ENCODE results near the gene RMDN3.

Gene RMDN3

DNA sequence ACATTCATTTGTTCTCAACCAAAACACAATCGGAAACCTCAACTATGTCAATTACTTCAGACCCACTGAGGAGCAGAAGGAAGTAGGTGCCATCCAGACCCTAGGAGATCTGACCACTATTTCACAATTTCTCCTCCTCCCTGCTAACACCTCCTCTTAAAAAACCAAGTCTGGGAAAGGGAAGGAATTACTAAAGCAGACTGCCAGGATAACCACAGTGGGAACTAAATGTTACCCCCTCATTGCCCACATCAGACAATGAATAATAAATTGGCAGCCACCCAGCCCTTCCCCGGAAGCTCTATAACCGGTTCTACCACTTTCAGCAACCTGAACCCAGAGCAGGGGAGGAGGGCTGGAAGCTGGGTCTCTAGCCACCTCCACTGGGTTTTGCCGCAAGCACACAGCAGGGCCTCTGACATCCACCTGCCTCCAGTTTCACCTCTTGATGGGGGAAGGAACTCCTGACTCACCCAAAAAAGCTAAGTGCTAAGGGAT lies 32.3 kb upstream of the RMDN3 start:
- H2AFZ ChIP-seq (ENCODE audit: low read depth, low read length), result no peak overlapping the region
- peaks cover 3% of the 10 kb centered on the region for H3K36me3 ChIP-seq (ENCODE audit: insufficient read depth, low read length)
- no peaks in the 10 kb centered on the region for H3K4me1 ChIP-seq (ENCODE audit: insufficient read depth, low read length)
- no peaks in the 10 kb centered on the region for H3K27me3 ChIP-seq (ENCODE audit: insufficient read depth, low read length)
- H3K9me3 ChIP-seq (ENCODE audit: low read length), result no peaks in the 10 kb centered on the region
- no peak overlapping the region for H3K4me3 ChIP-seq (ENCODE audit: low read length)

DNA sequence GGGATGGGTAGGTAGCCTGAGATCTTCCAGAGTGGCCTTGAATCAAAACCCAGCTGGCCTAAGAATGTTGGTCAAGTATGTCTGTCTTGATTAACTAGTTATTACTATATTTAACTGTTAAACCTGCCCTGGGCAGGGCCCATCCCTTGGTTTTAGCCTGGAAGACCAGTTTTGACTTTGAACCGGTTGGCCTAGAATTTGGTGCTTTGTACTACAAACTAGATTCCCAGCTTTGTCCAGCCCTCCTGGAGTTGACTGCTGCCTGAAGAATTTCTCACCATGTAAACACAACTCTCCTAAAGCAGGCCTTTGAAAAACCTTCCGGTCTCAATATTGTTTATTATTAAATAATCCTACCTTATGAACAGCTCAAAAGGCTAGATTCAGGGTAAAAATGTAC lies 30.8 kb upstream of the RMDN3 start:
- Histone ChIP-seq H3K36me3 (ENCODE audit: insufficient read depth, low read length) (peaks cover 3% of the 10 kb centered on the region), H3K9me3 (ENCODE audit: low read length) (no peaks in the 10 kb centered on the region), H3K4me1 (ENCODE audit: insufficient read depth, low read length) (no peaks in the 10 kb centered on the region), H3K27me3 (ENCODE audit: insufficient read depth, low read length) (no peaks in the 10 kb centered on the region), H3K4me3 (ENCODE audit: low read length) (no peak overlapping the region), H2AFZ (ENCODE audit: low read depth, low read length) (no peak overlapping the region)

DNA sequence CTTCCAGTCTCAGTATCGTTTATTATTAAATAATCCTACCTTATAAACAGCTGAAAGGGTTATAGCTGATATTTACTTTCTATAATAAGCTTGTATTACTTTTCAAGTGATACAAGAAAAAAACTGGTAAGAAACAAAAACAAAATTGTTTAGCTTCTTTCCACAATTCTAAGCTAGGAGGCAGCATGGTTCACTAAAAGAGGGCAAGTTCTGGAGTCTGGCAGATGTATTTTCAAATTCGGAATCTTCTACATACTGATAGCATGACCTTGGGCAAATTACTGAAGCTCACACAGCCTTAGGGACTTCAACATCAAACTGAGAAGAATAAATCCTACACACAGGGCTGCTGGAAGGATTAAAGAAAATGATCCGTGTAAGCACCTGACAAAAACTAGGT lies 30.1 kb upstream of the RMDN3 start:
- H3K4me1 ChIP-seq (ENCODE audit: insufficient read depth, low read length), result no peaks in the 10 kb centered on the region
- H2AFZ ChIP-seq (ENCODE audit: low read depth, low read length), result no peak overlapping the region
- no peaks in the 10 kb centered on the region for H3K36me3 ChIP-seq (ENCODE audit: insufficient read depth, low read length)
- H3K9me3 ChIP-seq (ENCODE audit: low read length), result no peaks in the 10 kb centered on the region
- H3K4me3 ChIP-seq (ENCODE audit: low read length), result no peak overlapping the region
- H3K27me3 ChIP-seq (ENCODE audit: insufficient read depth, low read length), result no peaks in the 10 kb centered on the region

DNA sequence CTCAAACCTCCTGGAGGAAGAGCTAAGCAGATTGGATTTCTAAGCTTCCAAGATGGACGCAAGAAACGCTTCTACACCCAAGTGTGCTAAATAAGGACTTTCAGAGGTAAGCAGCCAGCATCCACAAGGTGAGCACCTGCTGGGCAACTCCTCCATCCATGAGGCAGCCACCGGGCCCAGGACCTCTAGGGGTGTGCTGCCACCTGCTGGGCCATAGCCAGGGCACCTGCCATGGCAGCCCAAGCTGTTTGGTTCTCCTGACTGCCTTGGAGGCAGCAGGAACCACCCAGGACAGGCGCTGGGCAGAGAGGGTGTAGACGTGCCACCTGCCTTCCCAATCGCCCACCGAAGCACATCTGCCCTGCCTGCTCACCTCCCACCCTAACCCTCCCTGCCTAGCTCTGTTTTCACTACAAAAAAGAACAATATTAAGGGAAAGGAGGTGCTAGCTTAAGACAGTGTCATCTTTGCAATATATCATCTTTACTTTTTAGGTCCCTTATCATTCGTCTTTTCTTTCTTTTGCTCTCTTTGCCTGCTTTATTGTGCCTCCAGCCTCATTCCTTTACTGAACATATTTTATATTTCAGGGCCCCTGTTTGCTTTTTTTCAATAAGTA lies 27.7 kb upstream of the RMDN3 start:
- no peak overlapping the region for H3K4me3 ChIP-seq (ENCODE audit: low read length)
- no peaks in the 10 kb centered on the region for H3K27me3 ChIP-seq (ENCODE audit: insufficient read depth, low read length)
- H2AFZ ChIP-seq (ENCODE audit: low read depth, low read length), result no peak overlapping the region

DNA sequence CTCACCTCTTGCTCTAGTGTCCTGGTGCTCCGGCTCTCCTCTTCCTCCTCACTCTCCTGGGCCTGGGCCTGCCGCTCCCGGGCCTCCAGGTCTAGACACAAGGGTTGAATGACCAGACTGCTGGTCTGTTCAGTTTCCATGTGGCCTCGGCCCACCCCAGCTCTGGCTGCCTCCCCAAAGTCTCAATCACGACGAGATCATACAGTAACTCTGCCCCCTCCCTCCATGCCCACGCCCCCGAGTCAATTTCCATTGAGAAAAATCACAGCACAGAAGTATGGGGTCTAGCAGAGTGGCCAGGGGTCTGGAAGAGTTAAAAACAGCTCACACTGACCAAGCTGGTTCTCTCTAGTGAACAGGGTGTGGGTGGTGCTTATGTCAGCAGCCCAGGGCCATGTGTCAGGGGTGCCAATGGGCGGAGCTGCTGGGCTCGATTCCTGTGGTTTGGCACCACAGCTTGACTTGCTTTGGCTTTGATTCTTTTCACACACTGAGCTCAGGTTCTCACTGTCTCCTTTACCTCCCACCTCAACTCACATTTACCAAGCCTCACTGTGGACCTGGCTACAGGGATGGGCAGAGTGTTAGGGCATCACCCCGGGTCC lies 21.6 kb upstream of the RMDN3 start:
- Histone ChIP-seq H3K4me3 (ENCODE audit: low read length) (no peak overlapping the region), H2AFZ (ENCODE audit: low read depth, low read length) (no peak overlapping the region), H3K4me1 (ENCODE audit: insufficient read depth, low read length) (no peaks in the 10 kb centered on the region), H3K9me3 (ENCODE audit: low read length) (no peaks in the 10 kb centered on the region), H3K36me3 (ENCODE audit: insufficient read depth, low read length) (peaks cover 40% of the 10 kb centered on the region), H3K27me3 (ENCODE audit: insufficient read depth, low read length) (no peaks in the 10 kb centered on the region)

More for the DNA sequence above, 27.7 kb upstream of the RMDN3 start:
- Histone ChIP-seq H3K4me1 (ENCODE audit: insufficient read depth, low read length) (no peaks in the 10 kb centered on the region), H3K9me3 (ENCODE audit: low read length) (no peaks in the 10 kb centered on the region), H3K36me3 (ENCODE audit: insufficient read depth, low read length) (peaks cover 11% of the 10 kb centered on the region)

DNA sequence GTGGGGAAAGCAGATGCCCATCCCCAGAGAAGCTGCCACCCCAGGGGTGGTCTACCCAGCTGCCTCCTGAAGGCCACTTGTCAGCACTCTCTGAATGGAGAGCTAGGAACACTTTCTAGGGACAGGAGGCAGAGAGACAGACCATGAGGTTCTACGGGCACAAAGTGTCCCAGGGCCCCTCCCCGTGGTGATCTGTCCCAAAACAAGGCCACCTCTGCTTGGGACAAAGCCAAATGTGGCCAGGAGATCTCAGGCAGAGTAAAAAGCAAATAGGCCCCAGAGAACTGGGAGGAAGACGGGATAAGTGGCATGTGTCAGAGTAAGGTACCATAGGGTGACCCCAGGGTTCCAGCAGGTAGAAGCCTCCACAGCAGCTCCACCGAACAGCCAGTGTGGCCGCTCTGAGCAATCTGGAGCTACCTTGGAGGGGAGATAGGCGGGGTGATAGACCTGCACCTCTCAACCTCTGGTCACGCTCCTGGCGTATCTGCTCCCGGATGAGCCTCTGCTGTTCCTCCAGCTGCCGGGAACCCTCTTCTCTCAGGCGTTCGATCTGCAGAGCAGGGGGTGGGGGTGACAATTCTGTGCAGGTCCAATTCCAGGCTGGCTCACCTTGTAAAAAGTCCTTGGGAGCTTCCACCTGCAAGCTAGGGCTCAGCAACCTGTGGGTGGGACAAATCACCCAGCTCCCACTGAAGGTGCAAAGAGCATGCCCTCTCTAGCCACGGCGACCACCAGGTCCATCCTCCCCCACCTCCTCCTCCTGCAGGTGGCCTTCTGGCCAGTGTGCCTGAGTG lies 20.9 kb upstream of the RMDN3 start:
- Histone ChIP-seq H3K4me1 (ENCODE audit: insufficient read depth, low read length) (no peaks in the 10 kb centered on the region), H3K4me3 (ENCODE audit: low read length) (no peak overlapping the region), H3K36me3 (ENCODE audit: insufficient read depth, low read length) (peaks cover 40% of the 10 kb centered on the region), H3K27me3 (ENCODE audit: insufficient read depth, low read length) (no peaks in the 10 kb centered on the region), H3K9me3 (ENCODE audit: low read length) (no peaks in the 10 kb centered on the region), H2AFZ (ENCODE audit: low read depth, low read length) (no peak overlapping the region)

DNA sequence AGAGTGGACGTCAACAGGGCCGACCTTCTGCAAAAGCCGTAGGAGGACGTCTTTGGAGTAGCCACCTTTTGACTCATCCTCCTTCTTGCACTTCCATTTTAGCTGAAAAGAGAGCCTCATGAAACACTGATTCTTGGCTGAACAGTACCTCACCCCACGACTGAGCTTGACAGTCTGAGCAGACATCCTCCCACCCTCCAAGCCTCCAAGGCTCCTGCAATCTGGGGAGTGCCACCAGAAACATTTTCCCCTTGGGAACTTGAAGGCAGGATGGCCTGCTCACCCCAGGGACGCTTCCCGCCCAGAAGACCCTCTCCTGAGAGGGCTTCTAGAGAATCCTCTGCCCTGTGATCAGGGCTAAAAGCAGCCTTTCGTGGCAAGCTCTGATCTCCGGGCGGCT lies 20.0 kb upstream of the RMDN3 start:
- Histone ChIP-seq H3K36me3 (ENCODE audit: insufficient read depth, low read length) (peaks cover 39% of the 10 kb centered on the region), H3K27me3 (ENCODE audit: insufficient read depth, low read length) (no peaks in the 10 kb centered on the region), H3K4me3 (ENCODE audit: low read length) (no peak overlapping the region), H3K9me3 (ENCODE audit: low read length) (no peaks in the 10 kb centered on the region), H2AFZ (ENCODE audit: low read depth, low read length) (no peak overlapping the region), H3K4me1 (ENCODE audit: insufficient read depth, low read length) (no peaks in the 10 kb centered on the region)

DNA sequence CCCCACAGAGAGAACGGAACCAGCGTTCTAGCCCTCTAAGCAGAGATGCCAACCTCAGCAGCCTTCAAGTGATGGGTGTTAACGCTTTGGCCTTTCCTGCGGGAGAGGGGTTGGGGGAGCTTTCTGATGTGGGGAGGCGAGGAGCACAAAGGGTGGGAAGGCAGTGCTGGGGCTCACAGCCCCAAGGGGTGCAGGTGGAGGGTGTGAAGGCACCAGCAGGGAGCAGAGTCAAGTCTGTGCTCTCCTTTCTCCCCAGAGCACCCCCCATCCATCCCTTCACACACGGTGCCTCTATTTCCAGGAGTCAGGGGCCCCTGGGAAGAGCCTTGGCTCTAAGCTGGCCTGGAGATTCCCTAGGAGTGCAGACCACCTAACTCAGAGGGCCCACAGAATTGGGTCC lies 18.8 kb upstream of the RMDN3 start:
- H3K4me3 ChIP-seq (ENCODE audit: low read length), result no peak overlapping the region
- no peaks in the 10 kb centered on the region for H3K9me3 ChIP-seq (ENCODE audit: low read length)
- no peaks in the 10 kb centered on the region for H3K27me3 ChIP-seq (ENCODE audit: insufficient read depth, low read length)
- no peak overlapping the region for H2AFZ ChIP-seq (ENCODE audit: low read depth, low read length)
- no peaks in the 10 kb centered on the region for H3K4me1 ChIP-seq (ENCODE audit: insufficient read depth, low read length)
- H3K36me3 ChIP-seq (ENCODE audit: insufficient read depth, low read length), result peaks cover 31% of the 10 kb centered on the region

DNA sequence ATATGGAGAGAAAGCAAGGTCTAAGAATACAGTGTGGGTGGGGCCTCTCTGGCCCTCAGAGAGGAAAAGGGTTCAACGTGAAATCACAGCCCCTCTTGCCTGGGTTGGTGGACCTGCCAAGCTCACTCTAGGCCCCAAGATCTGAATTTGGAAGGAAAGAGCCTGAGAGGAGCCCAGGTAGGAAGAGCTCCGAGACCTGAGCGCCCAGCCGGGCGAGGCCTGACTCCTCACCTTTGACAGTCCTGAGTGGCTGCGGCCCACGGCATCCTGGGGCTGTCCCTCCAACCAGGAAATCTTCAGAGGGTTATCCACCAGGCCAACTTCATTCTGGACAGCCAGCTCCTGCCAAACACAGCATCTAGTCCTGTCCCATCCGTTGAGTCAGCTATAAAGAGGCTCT lies 18.4 kb upstream of the RMDN3 start:
- no peak overlapping the region for H2AFZ ChIP-seq (ENCODE audit: low read depth, low read length)
- no peak overlapping the region for H3K4me3 ChIP-seq (ENCODE audit: low read length)
- H3K9me3 ChIP-seq (ENCODE audit: low read length), result no peaks in the 10 kb centered on the region
- H3K36me3 ChIP-seq (ENCODE audit: insufficient read depth, low read length), result peaks cover 30% of the 10 kb centered on the region
- H3K4me1 ChIP-seq (ENCODE audit: insufficient read depth, low read length), result no peaks in the 10 kb centered on the region
- H3K27me3 ChIP-seq (ENCODE audit: insufficient read depth, low read length), result no peaks in the 10 kb centered on the region

DNA sequence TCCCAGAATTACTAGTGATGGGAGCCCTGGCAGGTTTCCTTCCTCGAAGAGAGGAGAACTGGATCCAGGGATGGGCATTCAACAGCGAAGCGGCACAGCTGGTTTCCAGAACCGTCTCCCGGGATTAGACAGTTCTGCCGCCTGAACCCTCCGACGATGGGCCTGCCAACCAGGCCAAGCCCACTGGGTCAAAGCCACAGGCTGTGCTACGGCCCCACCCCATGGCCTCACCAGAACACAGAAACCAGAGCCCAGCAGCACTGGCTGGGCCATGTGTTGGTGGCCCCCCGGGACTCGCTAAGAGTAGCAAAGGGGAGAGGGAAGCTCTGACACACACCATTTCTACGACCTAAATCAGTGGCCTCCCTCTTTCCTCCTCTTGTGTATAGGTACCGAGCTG lies 17.0 kb upstream of the RMDN3 start:
- H3K36me3 ChIP-seq (ENCODE audit: insufficient read depth, low read length), result peaks cover 26% of the 10 kb centered on the region
- no peaks in the 10 kb centered on the region for H3K27me3 ChIP-seq (ENCODE audit: insufficient read depth, low read length)
- H2AFZ ChIP-seq (ENCODE audit: low read depth, low read length), result no peak overlapping the region
- no peaks in the 10 kb centered on the region for H3K9me3 ChIP-seq (ENCODE audit: low read length)
- H3K4me3 ChIP-seq (ENCODE audit: low read length), result no peak overlapping the region
- H3K4me1 ChIP-seq (ENCODE audit: insufficient read depth, low read length), result no peaks in the 10 kb centered on the region

DNA sequence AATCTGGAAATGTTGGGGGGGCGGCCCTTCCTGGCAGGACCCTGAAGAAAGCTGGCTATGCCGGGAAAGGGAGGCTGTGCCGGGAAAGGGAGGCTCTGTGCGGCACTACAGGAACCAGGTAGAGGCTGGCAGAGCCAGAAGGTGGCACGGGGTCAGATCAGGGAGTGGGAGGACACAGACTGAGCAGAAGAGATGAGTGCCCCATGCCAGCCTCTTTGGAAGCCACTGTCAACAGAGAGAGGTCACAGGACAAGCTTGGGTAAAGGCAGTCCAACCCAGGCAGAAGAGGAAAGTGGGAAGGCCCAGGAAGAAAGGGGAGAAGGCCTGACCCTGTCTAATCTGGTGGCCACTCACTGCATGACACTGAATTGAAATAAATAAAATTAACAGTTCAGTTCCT lies 16.2 kb upstream of the RMDN3 start:
- Histone ChIP-seq H3K36me3 (ENCODE audit: insufficient read depth, low read length) (peaks cover 19% of the 10 kb centered on the region), H3K27me3 (ENCODE audit: insufficient read depth, low read length) (no peaks in the 10 kb centered on the region), H3K9me3 (ENCODE audit: low read length) (no peaks in the 10 kb centered on the region), H2AFZ (ENCODE audit: low read depth, low read length) (no peak overlapping the region), H3K4me3 (ENCODE audit: low read length) (no peak overlapping the region), H3K4me1 (ENCODE audit: insufficient read depth, low read length) (no peaks in the 10 kb centered on the region)

DNA sequence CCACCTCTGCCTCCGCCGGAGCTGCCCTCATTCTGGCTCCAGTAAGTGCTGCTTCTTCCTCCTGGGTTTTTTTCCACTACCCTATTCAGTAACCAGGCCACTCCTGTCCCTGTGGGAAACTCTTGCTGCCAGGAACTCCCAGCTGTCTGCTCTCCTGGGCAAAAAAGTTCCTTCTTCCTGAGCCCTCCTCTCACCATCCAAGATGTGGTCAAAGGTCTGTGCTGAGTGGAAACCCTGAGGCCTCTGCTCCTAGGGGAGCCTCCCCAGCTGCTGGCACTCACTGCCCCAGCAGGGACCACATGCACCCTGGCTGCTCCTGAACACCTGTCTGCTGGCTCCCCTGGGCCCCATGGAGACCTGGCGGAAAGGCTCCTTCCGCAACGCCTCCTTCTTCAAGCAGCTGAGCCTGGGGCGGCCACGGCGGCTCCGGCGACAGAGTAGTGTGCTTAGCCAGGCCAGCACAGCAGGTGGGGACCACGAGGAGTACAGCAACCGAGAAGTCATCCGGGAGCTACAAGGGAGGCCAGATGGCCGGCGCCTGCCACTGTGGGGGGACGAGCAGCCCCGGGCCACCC lies 15.2 kb upstream of the RMDN3 start:
- Histone ChIP-seq H3K36me3 (ENCODE audit: insufficient read depth, low read length) (peaks cover 8% of the 10 kb centered on the region), H3K4me1 (ENCODE audit: insufficient read depth, low read length) (no peaks in the 10 kb centered on the region), H2AFZ (ENCODE audit: low read depth, low read length) (no peak overlapping the region), H3K9me3 (ENCODE audit: low read length) (no peaks in the 10 kb centered on the region), H3K27me3 (ENCODE audit: insufficient read depth, low read length) (no peaks in the 10 kb centered on the region), H3K4me3 (ENCODE audit: low read length) (no peak overlapping the region)
